DMS53 treated with DMSO at 0.1 percent for 48 hours (cell line): ENCODE data around the gene TGM1.

Source experiments
- DNase-seq: peaks from one replicate; lab custom pipeline; 2025; ENCODE audit not compliant: unreplicated experiment; lab: John Stamatoyannopoulos, UW

The TGM1 gene

GRCh38 chr14:24292118-24292807 is 29.3 kb upstream of the TGM1 start:
- no peak for DNase-seq

DNA sequence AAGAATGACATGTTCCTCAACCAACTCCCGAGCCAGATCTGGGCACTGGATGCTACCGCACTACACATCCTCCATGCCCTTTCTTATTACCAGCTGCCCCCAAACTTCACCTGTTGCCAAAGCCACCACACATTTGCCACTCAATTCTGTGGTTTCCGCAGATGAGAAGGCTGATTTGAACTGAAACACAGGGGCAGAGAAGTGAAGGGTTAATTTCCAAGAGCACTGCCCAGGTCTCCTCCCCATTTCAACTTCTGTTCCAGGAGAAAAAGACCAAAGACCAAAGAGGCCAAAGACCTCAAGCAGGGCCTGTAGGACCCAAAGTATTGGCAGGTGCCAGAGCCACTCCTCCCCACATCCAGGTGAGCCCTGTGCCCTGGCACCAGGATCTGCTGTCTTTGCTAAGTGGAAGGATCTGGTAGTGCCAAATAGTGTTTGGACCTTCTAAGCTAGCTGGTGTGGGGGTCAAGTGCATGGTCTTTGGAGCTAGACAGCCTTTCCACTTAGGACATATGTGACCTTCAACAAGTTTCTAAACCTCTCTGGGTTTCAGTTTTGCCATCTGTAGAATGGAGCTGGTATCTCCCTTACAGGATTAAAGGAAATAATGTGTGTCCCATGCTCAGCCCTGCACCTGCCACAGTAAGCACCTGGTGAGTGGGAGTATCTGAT is 28.6 kb upstream of the TGM1 start:
- DNase-seq: no peak

GRCh38 chr14:24290746-24291145 is 27.8 kb upstream of the TGM1 start:
- DNase-seq: no peak

DNA sequence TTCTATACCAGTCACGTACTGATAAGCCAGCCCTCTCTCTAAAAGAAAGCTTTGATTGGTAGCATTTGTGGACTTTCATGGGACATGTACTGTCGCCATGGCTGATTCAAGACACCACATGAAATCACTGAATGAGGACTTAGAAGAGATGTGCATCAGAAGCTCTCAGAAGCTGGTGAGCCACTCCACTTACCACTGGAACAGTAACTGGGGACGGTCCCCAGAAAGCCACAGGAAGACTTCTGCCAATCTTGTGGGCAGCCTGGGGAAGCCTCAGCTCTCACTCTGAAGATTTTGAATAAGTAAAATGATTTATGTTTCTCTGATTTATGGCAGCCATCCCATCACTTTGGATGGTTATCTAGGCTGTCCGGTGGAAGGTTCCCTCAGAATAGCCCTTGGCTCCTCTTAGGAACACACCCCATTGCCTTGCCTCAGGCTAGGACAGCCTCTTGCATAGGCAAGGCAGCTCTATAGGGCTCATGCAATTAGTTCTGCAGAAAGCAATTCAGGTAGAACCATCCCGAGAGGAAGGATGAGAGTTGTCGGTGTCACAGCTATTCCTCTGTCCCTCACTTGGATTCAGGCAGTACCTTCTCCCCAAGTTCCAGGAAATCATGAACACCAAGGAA is 26.8 kb upstream of the TGM1 start:
- no peak for DNase-seq

DNA sequence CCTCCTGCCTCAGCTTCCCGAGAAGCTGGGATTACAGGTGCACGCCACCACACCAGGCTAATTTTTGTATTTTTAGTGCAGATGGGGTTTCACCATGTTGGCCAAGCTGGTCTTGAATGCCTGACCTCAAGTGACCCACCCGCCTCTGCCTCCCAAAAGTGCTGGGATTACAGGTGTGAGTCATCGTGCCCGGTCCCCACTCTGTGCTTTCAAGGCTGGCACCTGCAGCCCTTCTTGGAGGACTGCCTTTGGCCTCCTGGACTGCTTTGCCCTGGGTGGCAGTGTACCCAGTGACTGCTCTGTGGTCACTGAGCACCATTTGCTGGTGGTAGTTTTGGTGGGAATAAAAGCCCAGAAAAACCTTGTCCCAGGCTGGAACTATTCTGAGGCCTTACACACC is 24.0 kb upstream of the TGM1 start:
- no peak for DNase-seq

DNA sequence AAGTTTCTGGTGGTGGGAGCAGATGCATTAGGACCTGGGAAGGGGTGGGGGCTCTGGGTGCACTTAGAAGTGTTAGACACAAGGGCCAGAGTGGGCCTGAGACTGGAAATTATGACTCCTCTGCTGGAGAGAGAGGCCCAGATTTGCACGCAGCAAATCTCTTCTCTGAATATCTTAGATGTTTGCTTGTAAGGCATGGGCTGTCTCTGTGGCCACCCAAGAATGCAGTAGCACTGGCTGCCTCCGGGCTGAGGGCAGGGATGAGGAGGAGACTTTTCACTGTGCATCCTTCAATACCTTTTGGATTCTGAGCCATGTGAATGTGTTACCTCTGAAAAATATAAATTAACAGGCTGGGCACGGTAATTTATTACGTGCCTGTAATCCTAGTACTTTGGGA is 22.4 kb upstream of the TGM1 start:
- DNase-seq: no peak

DNA sequence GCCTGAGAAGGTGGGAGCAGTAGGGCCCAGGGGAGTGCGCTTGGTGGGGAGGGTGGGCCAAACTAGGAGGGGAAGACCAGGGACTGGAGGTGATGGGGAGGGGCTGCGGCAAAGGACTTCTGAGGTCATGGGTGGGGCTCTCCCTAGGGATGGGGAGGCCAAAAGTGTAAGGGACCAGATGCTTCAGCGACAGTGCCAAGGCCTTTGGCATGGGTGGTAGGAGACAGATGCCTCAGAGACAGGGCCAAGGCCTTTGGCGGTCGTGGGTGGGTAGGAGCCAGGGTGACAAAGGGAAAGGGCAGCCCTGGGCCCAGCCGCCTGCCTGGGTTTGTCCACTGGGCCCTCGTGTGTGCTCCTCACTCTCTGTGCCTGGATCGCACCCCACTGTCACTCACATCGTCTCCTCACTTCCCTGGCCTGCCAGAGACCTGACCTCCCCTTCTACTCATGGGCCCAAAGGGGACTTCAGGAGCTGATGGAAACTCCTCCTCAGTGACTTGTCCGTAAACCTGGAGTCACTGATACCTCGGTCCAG is 21.6 kb upstream of the TGM1 start:
- DNase-seq: no peak

- no peak for DNase-seq
Observed at GRCh38 chr14:24283796-24284460, 21.0 kb upstream of the TGM1 start.

DNA sequence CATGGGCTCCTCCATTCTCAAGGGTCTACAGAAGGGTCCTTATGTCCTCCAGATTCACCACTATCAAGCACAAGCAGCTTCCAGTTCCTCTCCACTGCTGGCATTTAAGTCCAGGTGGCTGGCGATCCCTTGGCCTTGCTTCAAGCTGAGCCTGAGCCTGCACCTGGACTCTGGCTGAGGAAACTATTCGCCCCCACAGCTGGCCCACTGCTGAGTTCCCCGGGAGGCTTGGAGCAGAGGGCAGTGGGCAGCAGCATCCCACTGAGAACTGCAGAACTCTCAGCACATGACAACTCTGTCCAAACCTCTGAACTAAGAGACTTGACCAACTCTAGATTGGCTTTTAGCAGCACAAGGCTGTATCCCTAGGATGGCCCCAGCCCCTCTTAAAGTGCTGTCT is 19.8 kb upstream of the TGM1 start:
- DNase-seq: no peak

- DNase-seq: no peak
Observed at GRCh38 chr14:24281636-24282035, 18.7 kb upstream of the TGM1 start.

- no peak for DNase-seq
Observed at GRCh38 chr14:24280797-24281460, 18.0 kb upstream of the TGM1 start.

DNA sequence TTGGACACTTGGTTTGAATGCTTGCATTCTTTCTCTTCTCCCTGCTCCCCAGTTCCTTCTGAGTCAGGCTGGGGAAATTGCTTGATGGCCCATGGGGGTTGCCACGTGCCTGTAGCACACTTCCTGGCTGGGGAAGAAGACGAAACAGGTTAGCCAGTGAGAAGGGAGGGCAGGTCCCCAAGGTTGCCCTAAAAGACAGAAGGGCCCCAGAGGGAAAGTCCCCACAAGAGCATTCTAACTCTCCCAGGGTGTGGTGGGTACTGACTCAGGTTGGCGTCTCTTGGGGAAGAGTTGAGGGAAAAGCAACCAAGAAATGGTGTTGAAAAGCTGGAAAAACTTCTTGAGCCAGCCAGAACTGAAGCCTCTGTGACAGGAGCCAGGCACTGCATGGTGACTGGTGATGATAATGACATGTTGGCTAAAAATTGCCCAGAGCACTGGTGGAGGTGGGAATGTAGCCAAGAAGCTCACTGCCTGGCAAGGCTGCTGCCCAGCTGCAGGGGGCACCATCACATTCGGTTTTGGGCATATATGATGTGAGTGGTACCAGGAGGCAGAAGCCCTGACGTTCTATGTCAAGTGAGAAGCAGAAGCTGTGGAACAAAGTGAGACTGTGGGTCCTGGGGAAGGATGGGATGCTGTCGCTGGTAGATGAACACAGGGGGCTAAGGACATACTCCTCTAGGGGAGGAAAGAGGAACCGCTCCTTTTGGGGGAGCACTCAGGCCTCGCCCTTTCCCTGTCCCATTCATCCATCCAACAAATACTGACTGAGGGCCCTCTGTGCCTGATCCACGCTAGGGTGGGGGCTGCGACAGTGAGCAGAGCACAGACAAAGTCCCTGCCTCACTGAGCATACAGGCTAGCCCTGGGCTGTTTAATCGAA is 16.6 kb upstream of the TGM1 start:
- DNase-seq: no peak

GRCh38 chr14:24278424-24278823 is 15.4 kb upstream of the TGM1 start:
- no peak for DNase-seq

DNA sequence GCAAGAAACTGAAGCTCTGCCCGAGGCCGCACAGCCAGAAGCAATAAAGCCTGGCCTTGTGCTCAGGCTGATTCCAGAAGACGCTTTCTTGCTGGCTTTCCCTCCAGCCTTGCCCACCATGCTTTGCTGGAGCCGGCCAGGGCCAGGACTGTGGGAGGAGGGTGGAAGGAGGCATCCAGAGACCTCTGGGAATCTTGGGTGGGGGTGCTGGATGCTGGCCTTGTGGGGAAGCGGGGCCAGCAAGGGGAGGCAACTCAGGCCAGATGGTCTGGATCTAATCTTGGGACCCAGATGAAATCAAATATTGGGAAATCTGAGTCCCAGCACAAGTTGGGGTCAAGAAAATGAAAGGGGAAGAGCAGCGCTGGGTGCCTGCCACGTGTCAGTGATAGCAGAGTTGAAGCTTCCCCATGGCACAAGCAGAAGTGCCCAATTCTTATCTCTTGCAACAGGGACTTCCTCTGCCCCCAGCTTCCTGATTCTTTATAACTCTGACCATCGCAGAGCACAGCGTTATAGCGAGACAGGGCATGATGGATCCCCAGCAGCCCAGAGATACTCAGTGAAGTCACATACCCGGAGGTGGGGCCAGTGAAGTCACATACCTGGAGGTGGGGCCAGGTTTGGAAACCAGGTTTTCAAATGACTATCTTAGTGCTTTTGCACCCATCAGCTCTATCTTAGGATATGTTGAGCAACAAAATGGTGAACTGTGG is 14.8 kb upstream of the TGM1 start:
- DNase-seq: no peak

- no peak for DNase-seq
Observed at GRCh38 chr14:24277071-24277470, 14.1 kb upstream of the TGM1 start.

DNA sequence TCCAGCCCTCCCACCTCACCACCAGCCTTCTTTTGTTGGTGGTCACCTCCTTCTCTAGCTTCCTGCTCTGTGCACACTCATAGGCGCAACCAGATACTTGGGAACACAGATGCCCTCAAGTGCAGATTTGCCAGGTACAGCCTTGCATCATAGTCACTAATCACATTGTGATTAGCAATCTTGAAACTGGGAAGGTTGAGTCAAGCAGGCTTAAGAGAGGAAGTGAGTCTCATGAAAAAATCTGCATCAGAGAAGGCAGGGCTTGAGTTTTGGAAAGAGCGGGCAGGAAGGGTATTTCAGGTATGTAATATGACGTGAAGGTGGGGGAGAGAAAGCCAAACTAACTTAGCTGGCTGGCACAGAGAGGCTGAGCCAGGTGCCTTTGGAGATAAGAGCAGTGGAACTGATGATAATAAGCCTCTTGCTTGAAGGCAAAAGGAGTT is 11.1 kb upstream of the TGM1 start:
- DNase-seq: no peak

- no peak for DNase-seq
Observed at GRCh38 chr14:24273422-24273998, 10.5 kb upstream of the TGM1 start.

- no peak for DNase-seq
Observed at GRCh38 chr14:24272467-24272866, 9.5 kb upstream of the TGM1 start.

DNA sequence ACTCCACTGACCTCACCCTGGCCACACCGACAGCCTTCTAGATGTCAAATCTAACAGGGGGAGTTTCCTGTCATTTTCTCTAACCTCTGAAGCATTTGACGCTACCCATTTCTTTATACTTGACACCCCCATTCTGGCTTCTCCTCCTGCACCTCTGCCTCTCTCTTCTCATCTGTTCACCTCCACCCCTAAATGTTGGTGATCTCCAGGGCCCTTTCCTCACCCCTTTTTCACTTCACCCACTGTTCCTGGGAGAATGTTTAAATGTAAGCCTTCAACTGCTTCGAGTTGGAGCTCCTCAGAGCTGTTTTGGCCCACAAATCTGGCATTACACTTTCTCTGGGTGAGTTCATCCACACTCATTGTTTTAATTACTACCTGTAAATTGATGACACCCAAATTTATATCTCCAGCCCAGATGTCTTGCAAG is 8.9 kb upstream of the TGM1 start:
- no peak for DNase-seq
